Measurements from ENCODE around the gene PCSK5. TPM values are rescaled to one million over a fixed set of nuclear protein-coding genes. Genes with fewer than 3 reads are reported as not detected.

The PCSK5 gene
- total and polyA plus RNA-seq, 2 donors (not counting 1 experiment from before 2014, with no cell fraction given), result 0.09 TPM; not detected in 1

- no peak overlapping the region for H3K27ac Mint-ChIP-seq
- no peak overlapping the region for H3K4me3 Mint-ChIP-seq
- Histone ChIP-seq H3K79me2 (ENCODE audit: control insufficient read depth, insufficient read depth, low read length) (no peaks in the 10 kb centered on the region), H3K9ac (ENCODE audit: low read length) (no peak overlapping the region), H3K4me2 (replicated peaks; ENCODE audit: low read depth, low read length, poor library complexity, severe bottlenecking) (no peak overlapping the region), H3K36me3 (replicated peaks in 1 of 2; ENCODE audit: control extremely low read depth in 1 of 2, control insufficient read depth in 1 of 2, extremely low read depth in 1 of 2, insufficient read depth in 2 of 2, low read length in 1 of 2) (no peaks in the 10 kb centered on the region), H3K27me3 (replicated peaks in 1 of 4; ENCODE audit: control extremely low read depth in 1 of 4, control insufficient read depth in 3 of 4, insufficient read depth in 4 of 4, low read length in 3 of 4) (no peaks in the 10 kb centered on the region), H4K20me1 (ENCODE audit: control insufficient read depth, insufficient read depth, low read length, poor library complexity, severe bottlenecking) (no peaks in the 10 kb centered on the region), H2AFZ (ENCODE audit: insufficient read depth, low read depth, low read length, poor library complexity, severe bottlenecking) (no peak overlapping the region), H3K4me1 (ENCODE audit: control insufficient read depth in 2 of 2, insufficient read depth in 2 of 2, low read length in 2 of 2) (no peaks in the 10 kb centered on the region), H3K4me3 (ENCODE audit: control extremely low read depth in 1 of 5, extremely low read depth in 1 of 5, insufficient read depth in 1 of 5, low read depth in 2 of 5, low read length in 4 of 5) (no peak overlapping the region), H3K27ac (ENCODE audit: low read length in 2 of 2) (no peak overlapping the region), H3K9me3 (ENCODE audit: control extremely low read depth in 1 of 3, control insufficient read depth in 2 of 3, insufficient read depth in 1 of 3, low read length in 2 of 3) (no peaks in the 10 kb centered on the region)
- no peaks in the 10 kb centered on the region for H3K27me3 Mint-ChIP-seq
- peaks cover 2% of the 10 kb centered on the region for H3K9me3 Mint-ChIP-seq (ENCODE audit: insufficient read depth)
- no peaks in the 10 kb centered on the region for H3K4me1 Mint-ChIP-seq
- WGBS (ENCODE audit: insufficient coverage), result no CpG with 5 or more reads among the region's 2 CpGs
- ChIA-PET POLR2A (no interaction called here), CTCF (no interaction called here)
- ATAC-seq (ENCODE audit: low read depth), result no peak
- intact Hi-C loops (cut with micrococcal nuclease), result no loop called here
- no peak for DNase-seq
- TF ChIP-seq CTCF (IDR thresholded peaks at IDR 0.05), result no peak
- no peak for TF ChIP-seq EZH2 (IDR thresholded peaks at IDR 0.05; ENCODE audit: borderline replicate concordance, insufficient read depth, low read depth, low read length, poor library complexity, severe bottlenecking)
Measured at GRCh38 chr9:75845806-75846205, 44.7 kb upstream of the PCSK5 start.

- Histone ChIP-seq H3K27me3 (replicated peaks in 1 of 4; ENCODE audit: control extremely low read depth in 1 of 4, control insufficient read depth in 3 of 4, insufficient read depth in 4 of 4, low read length in 3 of 4) (no peaks in the 10 kb centered on the region), H4K20me1 (ENCODE audit: control insufficient read depth, insufficient read depth, low read length, poor library complexity, severe bottlenecking) (no peaks in the 10 kb centered on the region), H3K9me3 (ENCODE audit: control extremely low read depth in 1 of 3, control insufficient read depth in 2 of 3, insufficient read depth in 1 of 3, low read length in 2 of 3) (no peaks in the 10 kb centered on the region), H3K9ac (ENCODE audit: low read length) (no peak overlapping the region), H2AFZ (ENCODE audit: insufficient read depth, low read depth, low read length, poor library complexity, severe bottlenecking) (no peak overlapping the region), H3K4me3 (ENCODE audit: control extremely low read depth in 1 of 5, extremely low read depth in 1 of 5, insufficient read depth in 1 of 5, low read depth in 2 of 5, low read length in 4 of 5) (no peak overlapping the region), H3K27ac (ENCODE audit: low read length in 2 of 2) (no peak overlapping the region), H3K4me2 (replicated peaks; ENCODE audit: low read depth, low read length, poor library complexity, severe bottlenecking) (no peak overlapping the region), H3K4me1 (ENCODE audit: control insufficient read depth in 2 of 2, insufficient read depth in 2 of 2, low read length in 2 of 2) (no peaks in the 10 kb centered on the region), H3K36me3 (replicated peaks in 1 of 2; ENCODE audit: control extremely low read depth in 1 of 2, control insufficient read depth in 1 of 2, extremely low read depth in 1 of 2, insufficient read depth in 2 of 2, low read length in 1 of 2) (no peaks in the 10 kb centered on the region), H3K79me2 (ENCODE audit: control insufficient read depth, insufficient read depth, low read length) (no peaks in the 10 kb centered on the region)
- DNase-seq, result no peak
- intact Hi-C loops (cut with micrococcal nuclease), result no loop called here
- H3K4me3 Mint-ChIP-seq, result no peak overlapping the region
- H3K27me3 Mint-ChIP-seq, result no peaks in the 10 kb centered on the region
- no peaks in the 10 kb centered on the region for H3K4me1 Mint-ChIP-seq
- WGBS (ENCODE audit: insufficient coverage), result no CpG with 5 or more reads among the region's 1 CpG
- ATAC-seq (ENCODE audit: low read depth), result no peak
- peaks cover 2% of the 10 kb centered on the region for H3K9me3 Mint-ChIP-seq (ENCODE audit: insufficient read depth)
- ChIA-PET POLR2A (no interaction called here), CTCF (no interaction called here)
- no peak overlapping the region for H3K27ac Mint-ChIP-seq
- TF ChIP-seq CTCF (IDR thresholded peaks at IDR 0.05) (no peak), EZH2 (IDR thresholded peaks at IDR 0.05; ENCODE audit: borderline replicate concordance, insufficient read depth, low read depth, low read length, poor library complexity, severe bottlenecking) (no peak)
Measured at GRCh38 chr9:75847085-75847484, 43.4 kb upstream of the PCSK5 start.
